Measurements from ENCODE around the gene AHRR. TPM values are rescaled to one million over a fixed set of nuclear protein-coding genes. Genes with fewer than 3 reads are reported as not detected.

AHRR gene
- total RNA-seq, 4 donors from 2014 or later = 1.3 to 8.8 (median 1.5) TPM

DNA sequence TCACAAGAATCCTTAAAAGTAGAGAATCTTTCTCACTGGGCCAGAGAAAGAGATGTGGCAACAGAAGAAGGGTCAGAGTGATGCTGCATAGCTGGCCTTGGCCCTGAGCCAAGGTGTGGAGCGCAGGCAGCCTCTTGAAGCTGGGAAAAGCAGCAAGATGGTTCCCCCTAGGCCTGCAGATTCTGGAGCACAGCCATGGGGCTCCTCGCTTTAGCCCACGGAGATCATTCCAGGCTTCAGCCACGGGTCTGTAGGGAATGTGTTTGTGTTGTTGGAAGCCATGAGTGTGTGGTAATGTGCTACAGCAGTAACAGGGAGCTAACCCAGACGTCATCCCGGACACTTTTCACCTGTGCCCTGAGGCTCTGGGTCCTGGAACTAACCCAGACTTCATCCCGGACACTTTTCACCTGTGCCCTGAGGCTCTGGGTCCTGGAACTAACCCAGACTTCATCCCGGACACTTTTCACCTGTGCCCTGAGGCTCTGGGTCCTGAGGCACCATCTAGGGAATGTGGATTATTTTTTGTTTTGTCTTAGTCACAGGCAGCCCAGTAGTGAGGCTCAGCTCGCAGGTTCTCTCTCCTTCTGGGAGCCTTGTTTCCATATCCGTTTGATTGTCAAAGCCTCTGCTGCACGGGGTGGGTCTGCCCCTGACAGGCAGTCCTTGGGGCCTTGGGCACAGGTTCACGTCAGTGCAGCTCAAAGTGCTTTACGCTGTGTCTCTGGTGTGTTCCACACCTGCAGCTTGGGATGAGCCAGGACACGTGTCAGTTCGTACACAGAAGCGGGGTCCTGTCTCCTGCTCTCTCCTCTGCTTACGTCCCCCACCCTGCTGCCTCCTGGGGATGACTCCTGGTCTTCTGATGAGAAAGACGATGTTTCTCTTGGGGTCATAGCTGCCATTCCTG lies 65.2 kb downstream of the AHRR start:
- 62 to 78% methylated on average over 4 to 18 of the region's 18 CpGs for WGBS, 2 donors (ENCODE audit: low coverage in 1 of 2)
- Histone ChIP-seq H3K4me3 (no peak overlapping the region), H3K27ac (no peak overlapping the region), H3K9me3 (peaks cover 7 to 10% of the 10 kb centered on the region in 2 donors), H3K4me1 (no peaks in the 10 kb centered on the region), H3K27me3 (no peaks in the 10 kb centered on the region), H3K36me3 (no peaks in the 10 kb centered on the region)
- TF ChIP-seq EP300 (IDR thresholded peaks at IDR 0.05; ENCODE audit: low read depth) (no peak), POLR2AphosphoS5 (IDR thresholded peaks at IDR 0.05) (no peak), POLR2A (IDR thresholded peaks at IDR 0.05) (no peak)
- TF ChIP-seq, protein P1, sequence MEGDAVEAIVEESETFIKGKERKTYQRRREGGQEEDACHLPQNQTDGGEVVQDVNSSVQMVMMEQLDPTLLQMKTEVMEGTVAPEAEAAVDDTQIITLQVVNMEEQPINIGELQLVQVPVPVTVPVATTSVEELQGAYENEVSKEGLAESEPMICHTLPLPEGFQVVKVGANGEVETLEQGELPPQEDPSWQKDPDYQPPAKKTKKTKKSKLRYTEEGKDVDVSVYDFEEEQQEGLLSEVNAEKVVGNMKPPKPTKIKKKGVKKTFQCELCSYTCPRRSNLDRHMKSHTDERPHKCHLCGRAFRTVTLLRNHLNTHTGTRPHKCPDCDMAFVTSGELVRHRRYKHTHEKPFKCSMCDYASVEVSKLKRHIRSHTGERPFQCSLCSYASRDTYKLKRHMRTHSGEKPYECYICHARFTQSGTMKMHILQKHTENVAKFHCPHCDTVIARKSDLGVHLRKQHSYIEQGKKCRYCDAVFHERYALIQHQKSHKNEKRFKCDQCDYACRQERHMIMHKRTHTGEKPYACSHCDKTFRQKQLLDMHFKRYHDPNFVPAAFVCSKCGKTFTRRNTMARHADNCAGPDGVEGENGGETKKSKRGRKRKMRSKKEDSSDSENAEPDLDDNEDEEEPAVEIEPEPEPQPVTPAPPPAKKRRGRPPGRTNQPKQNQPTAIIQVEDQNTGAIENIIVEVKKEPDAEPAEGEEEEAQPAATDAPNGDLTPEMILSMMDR (IDR thresholded peaks at IDR 0.05) = no peak
- in situ Hi-C loops (cut with MboI; ENCODE audit: low pct_ligation_motif_present in 1 of 4, low pct_unique_long_range_greater_than_20kb in 1 of 4, low sequenced_read_pairs in 3 of 4) = no loop called here
- intact Hi-C loops (cut with DNase I; ENCODE audit: low total_unique reads) = no loop called here
- DNase-seq = no peak

- DNase-seq = no peak
- in situ Hi-C loops (cut with MboI; ENCODE audit: low pct_ligation_motif_present in 1 of 4, low pct_unique_long_range_greater_than_20kb in 1 of 4, low sequenced_read_pairs in 3 of 4) = no loop called here
Observed at GRCh38 chr5:387491-388265, 66.2 kb downstream of the AHRR start.

DNA sequence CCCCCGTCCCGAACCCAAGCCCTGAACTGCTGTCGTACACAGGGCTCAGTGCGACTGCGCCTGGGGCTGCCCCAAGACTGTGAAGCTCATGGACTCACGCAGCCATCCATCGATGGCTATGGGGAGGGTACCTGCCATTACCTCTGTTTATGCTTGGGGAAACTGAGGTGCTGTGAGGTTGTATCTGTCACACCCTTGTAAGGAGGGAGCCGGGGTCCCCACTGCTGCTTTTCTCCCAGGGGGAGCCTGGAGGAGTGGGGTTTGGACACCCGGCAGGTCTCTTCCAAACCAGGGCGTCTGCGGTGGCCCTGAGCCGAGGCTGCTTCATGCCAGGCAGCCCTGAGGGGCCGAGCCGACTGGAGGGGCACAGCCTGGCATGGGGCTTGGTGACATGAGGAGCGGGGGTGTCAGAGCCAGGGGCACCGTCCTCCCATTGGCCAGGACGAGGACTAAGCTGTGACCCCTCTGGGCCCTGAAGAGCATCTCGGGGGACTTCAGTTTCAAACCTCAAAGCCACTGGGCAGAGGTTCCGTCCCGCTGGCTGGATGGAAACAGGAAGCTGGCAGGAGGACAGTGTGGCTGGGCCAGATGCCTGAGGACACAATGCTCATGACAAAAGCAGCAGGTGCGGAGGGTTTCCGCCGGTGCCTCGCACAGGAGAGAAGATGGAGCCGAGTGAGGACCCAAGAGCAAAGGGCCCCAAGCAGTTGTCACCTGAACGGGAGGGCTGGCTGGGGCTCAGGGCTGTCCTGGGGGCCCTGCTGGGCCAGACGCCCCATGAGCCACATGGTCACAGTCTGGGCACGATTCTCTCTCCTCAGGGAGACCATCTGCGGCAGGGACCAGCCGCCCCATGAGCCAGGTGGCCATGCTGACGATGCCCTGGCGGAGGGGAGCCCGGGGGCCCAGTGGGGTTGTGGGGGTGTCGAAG lies 67.0 kb downstream of the AHRR start:
- Histone ChIP-seq H3K4me1 (peaks cover 0 to 10% (median 0%) of the 10 kb centered on the region in 4 donors), H3K4me3 (no peak overlapping the region), H3K27ac (no peak overlapping the region), H3K36me3 (no peaks in the 10 kb centered on the region), H3K9me3 (peaks cover 7 to 10% of the 10 kb centered on the region in 2 donors), H3K27me3 (no peaks in the 10 kb centered on the region)
- TF ChIP-seq POLR2A (IDR thresholded peaks at IDR 0.05) (no peak), EP300 (IDR thresholded peaks at IDR 0.05; ENCODE audit: low read depth) (no peak), POLR2AphosphoS5 (IDR thresholded peaks at IDR 0.05) (no peak)
- TF ChIP-seq, protein P1 (IDR thresholded peaks at IDR 0.05) = no peak
- WGBS, 2 donors (ENCODE audit: low coverage in 1 of 2) = 20 to 87% methylated on average over 1 to 27 of the region's 34 CpGs
- no peak for DNase-seq
- intact Hi-C loops (cut with DNase I; ENCODE audit: low total_unique reads) = no loop called here
- in situ Hi-C loops (cut with MboI; ENCODE audit: low pct_ligation_motif_present in 1 of 4, low pct_unique_long_range_greater_than_20kb in 1 of 4, low sequenced_read_pairs in 3 of 4) = no loop called here

More at GRCh38 chr5:387491-388265, 66.2 kb downstream of the AHRR start:
- 86% methylated on average over 18 of the region's 18 CpGs; no CpG with 5 or more reads in 1 of the 2 donors for WGBS, 2 donors (ENCODE audit: low coverage in 1 of 2)
- TF ChIP-seq POLR2AphosphoS5 (IDR thresholded peaks at IDR 0.05) (no peak), EP300 (IDR thresholded peaks at IDR 0.05; ENCODE audit: low read depth) (no peak), POLR2A (IDR thresholded peaks at IDR 0.05) (no peak)
- TF ChIP-seq, protein P1 (IDR thresholded peaks at IDR 0.05) = no peak
- H3K9me3 ChIP-seq = peaks cover 7 to 10% of the 10 kb centered on the region in 2 donors
- no peaks in the 10 kb centered on the region for H3K27me3 ChIP-seq
- no peak overlapping the region for H3K4me3 ChIP-seq
- no peaks in the 10 kb centered on the region for H3K36me3 ChIP-seq
- intact Hi-C loops (cut with DNase I; ENCODE audit: low total_unique reads) = no loop called here
- H3K4me1 ChIP-seq = peaks cover 0 to 3% (median 0%) of the 10 kb centered on the region in 4 donors
- H3K27ac ChIP-seq = no peak overlapping the region

Measured in transverse colon (tissue), 4 donors.